T-helper 1 cell treated with Interleukin-12 subunit alpha and Interleukin-12 subunit beta and Interleukin-4 antibody, amounts not matched to agents 30 μg/mL and 1 μg/mL, for 36 hours (primary cell): ENCODE data around the gene NMU.
"Not testable (repeated sequence)": the region's sequence is repeated elsewhere in the genome, so short reads cannot be mapped to it uniquely, and the experiment has no call there.

Experiments used
- H3K27ac Mint-ChIP-seq: one replicate; pipeline ENCODE4 v1.8.0; 2021; ENCODE audit warnings: mild to moderate bottlenecking, mixed read lengths
- H3K27me3 Mint-ChIP-seq: one replicate; pipeline ENCODE4 v1.8.0; 2021; ENCODE audit warnings: low read depth, mixed read lengths
- H3K36me3 Mint-ChIP-seq: one replicate; pipeline ENCODE4 v1.8.0; 2021; ENCODE audit warnings: low read depth, mixed read lengths
- H3K4me1 Mint-ChIP-seq: one replicate; pipeline ENCODE4 v1.8.0; 2021; ENCODE audit warnings: low read depth, mixed read lengths
- H3K4me3 Mint-ChIP-seq: one replicate; pipeline ENCODE4 v1.8.0; 2021; ENCODE audit warnings: mild to moderate bottlenecking, moderate library complexity, mixed read lengths
- H3K9me3 Mint-ChIP-seq: one replicate; pipeline ENCODE4 v1.8.0; 2021; ENCODE audit warnings: mixed read lengths

NMU gene

GRCh38 chr4:55650483-55650882 lies 14.4 kb upstream of the NMU start:
- Mint-ChIP-seq H3K9me3 (no peaks in the 10 kb centered on the region), H3K27me3 (peaks cover 5% of the 10 kb centered on the region), H3K4me3 (no peak overlapping the region), H3K36me3 (no peaks in the 10 kb centered on the region), H3K27ac (no peak overlapping the region), H3K4me1 (no peaks in the 10 kb centered on the region)

- Mint-ChIP-seq H3K27me3 (peaks cover 53% of the 10 kb centered on the region), H3K9me3 (no peaks in the 10 kb centered on the region), H3K27ac (no peak overlapping the region)
Measured at GRCh38 chr4:55637272-55637820, 1.2 kb upstream of the NMU start.

GRCh38 chr4:55636656-55636999 lies 530 bp upstream of the NMU start:
- H3K4me1 Mint-ChIP-seq, result peaks cover 5% of the 10 kb centered on the region
- peaks cover 59% of the 10 kb centered on the region for H3K27me3 Mint-ChIP-seq
- peak overlapping the region; percentile 70 for H3K4me3 Mint-ChIP-seq
- peak overlapping the region; percentile 14 for H3K27ac Mint-ChIP-seq
- no peaks in the 10 kb centered on the region for H3K9me3 Mint-ChIP-seq
- H3K36me3 Mint-ChIP-seq, result no peaks in the 10 kb centered on the region

More at GRCh38 chr4:55637272-55637820, 1.2 kb upstream of the NMU start:
- Mint-ChIP-seq H3K36me3 (no peaks in the 10 kb centered on the region), H3K4me1 (peaks cover 5% of the 10 kb centered on the region), H3K4me3 (no peak overlapping the region)

- no peaks in the 10 kb centered on the region for H3K9me3 Mint-ChIP-seq
- peaks cover 5% of the 10 kb centered on the region for H3K4me1 Mint-ChIP-seq
- H3K27ac Mint-ChIP-seq, result no peak overlapping the region
- peak overlapping the region; percentile 61 for H3K4me3 Mint-ChIP-seq
- H3K27me3 Mint-ChIP-seq, result peaks cover 70% of the 10 kb centered on the region
- H3K36me3 Mint-ChIP-seq, result no peaks in the 10 kb centered on the region
Measured at GRCh38 chr4:55635282-55635681, 816 bp downstream of the NMU start.

GRCh38 chr4:55634417-55635128 lies 1.5 kb downstream of the NMU start:
- H3K36me3 Mint-ChIP-seq, result no peaks in the 10 kb centered on the region
- peaks cover 75% of the 10 kb centered on the region for H3K27me3 Mint-ChIP-seq
- no peak overlapping the region for H3K27ac Mint-ChIP-seq
- peaks cover 5% of the 10 kb centered on the region for H3K4me1 Mint-ChIP-seq
- H3K9me3 Mint-ChIP-seq, result no peaks in the 10 kb centered on the region
- H3K4me3 Mint-ChIP-seq, result no peak overlapping the region

- H3K4me1 Mint-ChIP-seq, result peaks cover 5% of the 10 kb centered on the region
- H3K4me3 Mint-ChIP-seq, result no peak overlapping the region
- H3K36me3 Mint-ChIP-seq, result no peaks in the 10 kb centered on the region
- no peak overlapping the region for H3K27ac Mint-ChIP-seq
- peaks cover 71% of the 10 kb centered on the region for H3K27me3 Mint-ChIP-seq
- no peaks in the 10 kb centered on the region for H3K9me3 Mint-ChIP-seq
Measured at GRCh38 chr4:55633903-55634302, 2.2 kb downstream of the NMU start.

- H3K4me1 Mint-ChIP-seq, result no peaks in the 10 kb centered on the region
- H3K9me3 Mint-ChIP-seq, result no peaks in the 10 kb centered on the region
- H3K4me3 Mint-ChIP-seq, result no peak overlapping the region
- peaks cover 9% of the 10 kb centered on the region for H3K27me3 Mint-ChIP-seq
- no peak overlapping the region for H3K27ac Mint-ChIP-seq
- no peaks in the 10 kb centered on the region for H3K36me3 Mint-ChIP-seq
Measured at GRCh38 chr4:55625835-55626234, 10.3 kb downstream of the NMU start.

- not testable (repeated sequence) for H3K36me3 Mint-ChIP-seq, H3K27ac Mint-ChIP-seq, H3K9me3 Mint-ChIP-seq, H3K27me3 Mint-ChIP-seq, H3K4me1 Mint-ChIP-seq, H3K4me3 Mint-ChIP-seq
Measured at GRCh38 chr4:55624063-55624462, 12.0 kb downstream of the NMU start.

- H3K4me1 Mint-ChIP-seq, result peaks cover 3% of the 10 kb centered on the region
Measured at GRCh38 chr4:55618546-55619143, 17.5 kb downstream of the NMU start.

GRCh38 chr4:55617587-55618197 lies 18.4 kb downstream of the NMU start:
- Mint-ChIP-seq H3K4me1 (peaks cover 3% of the 10 kb centered on the region), H3K27ac (no peak overlapping the region), H3K9me3 (no peaks in the 10 kb centered on the region)

More at GRCh38 chr4:55618546-55619143, 17.5 kb downstream of the NMU start:
- Mint-ChIP-seq H3K9me3 (no peaks in the 10 kb centered on the region), H3K27me3 (peaks cover 3% of the 10 kb centered on the region), H3K4me3 (no peak overlapping the region), H3K36me3 (no peaks in the 10 kb centered on the region), H3K27ac (no peak overlapping the region)

GRCh38 chr4:55615008-55615407 lies 21.1 kb downstream of the NMU start:
- no peak overlapping the region for H3K4me3 Mint-ChIP-seq
- H3K27me3 Mint-ChIP-seq, result peaks cover 3% of the 10 kb centered on the region
- H3K36me3 Mint-ChIP-seq, result no peaks in the 10 kb centered on the region
- no peaks in the 10 kb centered on the region for H3K9me3 Mint-ChIP-seq
- H3K4me1 Mint-ChIP-seq, result peaks cover 3% of the 10 kb centered on the region
- H3K27ac Mint-ChIP-seq, result no peak overlapping the region

More at GRCh38 chr4:55617587-55618197, 18.4 kb downstream of the NMU start:
- no peak overlapping the region for H3K4me3 Mint-ChIP-seq
- peaks cover 3% of the 10 kb centered on the region for H3K27me3 Mint-ChIP-seq
- no peaks in the 10 kb centered on the region for H3K36me3 Mint-ChIP-seq

GRCh38 chr4:55613621-55614020 lies 22.5 kb downstream of the NMU start:
- Mint-ChIP-seq H3K27me3 (peaks cover 3% of the 10 kb centered on the region), H3K9me3 (no peaks in the 10 kb centered on the region), H3K27ac (no peak overlapping the region), H3K4me3 (no peak overlapping the region), H3K4me1 (peaks cover 7% of the 10 kb centered on the region), H3K36me3 (no peaks in the 10 kb centered on the region)

- no peak overlapping the region for H3K4me3 Mint-ChIP-seq
- H3K9me3 Mint-ChIP-seq, result no peaks in the 10 kb centered on the region
- H3K36me3 Mint-ChIP-seq, result no peaks in the 10 kb centered on the region
- H3K4me1 Mint-ChIP-seq, result peaks cover 4% of the 10 kb centered on the region
- H3K27me3 Mint-ChIP-seq, result peaks cover 1% of the 10 kb centered on the region
- H3K27ac Mint-ChIP-seq, result no peak overlapping the region
Measured at GRCh38 chr4:55612341-55612740, 23.8 kb downstream of the NMU start.

- Mint-ChIP-seq H3K36me3 (no peaks in the 10 kb centered on the region), H3K4me3 (no peak overlapping the region), H3K9me3 (no peaks in the 10 kb centered on the region), H3K4me1 (peaks cover 4% of the 10 kb centered on the region), H3K27ac (no peak overlapping the region), H3K27me3 (no peaks in the 10 kb centered on the region)
Measured at GRCh38 chr4:55611358-55612059, 24.6 kb downstream of the NMU start.
